ENCODE measurements around the gene MUC2. TPM values are rescaled to one million over a fixed set of nuclear protein-coding genes. Genes with fewer than 3 reads are reported as not detected.

The MUC2 gene
- total RNA-seq (2022; extraction: Qiagen RNA extraction; ENCODE audit: low read depth): 0.07 to 0.24 TPM (median 0.11 TPM) in 5 replicates

GRCh38 chr11:1074244-1075221 lies at the start of gene MUC2:
Gene MUC2 (plus strand): TSS chr11:1074874.

GRCh38 chr11:1036303-1036923 lies 38.3 kb upstream of the MUC2 start, which contains the start of gene MUC6:
Gene MUC6 (minus strand): TSS chr11:1036718. CDS start chr11:1036655, 63 bp downstream.

Other genes starting within 250 kb of the MUC2 start
- gene CRACR2B, start 247.0 kb upstream of the MUC2 start, total RNA-seq (2022; extraction: Qiagen RNA extraction; ENCODE audit: low read depth): 5.0 to 6.2 TPM (median 5.5 TPM) in 5 replicates
- 811 to 833 TPM (median 824 TPM) in 5 replicates for gene CD151, start 241.9 kb upstream of the MUC2 start, total RNA-seq (2022; extraction: Qiagen RNA extraction; ENCODE audit: low read depth)
- gene POLR2L, start 232.3 kb upstream of the MUC2 start, total RNA-seq (2022; extraction: Qiagen RNA extraction; ENCODE audit: low read depth): 586 to 744 TPM (median 634 TPM) in 5 replicates
- 133 to 197 TPM (median 190 TPM) in 5 replicates for gene TSPAN4, start 232.0 kb upstream of the MUC2 start, total RNA-seq (2022; extraction: Qiagen RNA extraction; ENCODE audit: low read depth)
- 71.0 to 80.8 TPM (median 73.7 TPM) in 5 replicates for gene CHID1, start 164.1 kb upstream of the MUC2 start, total RNA-seq (2022; extraction: Qiagen RNA extraction; ENCODE audit: low read depth)
- gene AP2A2, start 149.0 kb upstream of the MUC2 start, total RNA-seq (2022; extraction: Qiagen RNA extraction; ENCODE audit: low read depth): 33.0 to 41.4 TPM (median 36.8 TPM) in 5 replicates
- gene MUC6, start 38.2 kb upstream of the MUC2 start, total RNA-seq (2022; extraction: Qiagen RNA extraction; ENCODE audit: low read depth): 0.01 TPM in 1 of 5 replicates, not detected in the others
- gene MUC5AC, start 83.1 kb downstream of the MUC2 start, total RNA-seq (2022; extraction: Qiagen RNA extraction; ENCODE audit: low read depth): 1.5 to 2.3 TPM (median 2.0 TPM) in 5 replicates
- 2.0 to 4.3 TPM (median 3.3 TPM) in 5 replicates for gene MUC5B, start 148.2 kb downstream of the MUC2 start, total RNA-seq (2022; extraction: Qiagen RNA extraction; ENCODE audit: low read depth)
- gene TOLLIP, start 234.8 kb downstream of the MUC2 start, total RNA-seq (2022; extraction: Qiagen RNA extraction; ENCODE audit: low read depth): 34.2 to 52.3 TPM (median 48.8 TPM) in 5 replicates